ENCODE results near the gene CARMIL3.

GRCh38 chr14:24037658-24038037, 14.2 kb upstream of the CARMIL3 start:
- TF ChIP-seq GATA2 (IDR thresholded peaks at IDR 0.05; ENCODE audit: low read depth, low read length) (no peak), GATA3 (IDR thresholded peaks at IDR 0.05; ENCODE audit: low read depth, low read length) (no peak)
